Measurements from ENCODE around the gene UQCC5. TPM values are rescaled to one million over a fixed set of nuclear protein-coding genes. Genes with fewer than 3 reads are reported as not detected.

UQCC5 gene
- polyA plus RNA-seq, 1 donor (not counting 4 experiments of a cell fraction or from before 2014, with no cell fraction given) = 20.0 TPM

DNA sequence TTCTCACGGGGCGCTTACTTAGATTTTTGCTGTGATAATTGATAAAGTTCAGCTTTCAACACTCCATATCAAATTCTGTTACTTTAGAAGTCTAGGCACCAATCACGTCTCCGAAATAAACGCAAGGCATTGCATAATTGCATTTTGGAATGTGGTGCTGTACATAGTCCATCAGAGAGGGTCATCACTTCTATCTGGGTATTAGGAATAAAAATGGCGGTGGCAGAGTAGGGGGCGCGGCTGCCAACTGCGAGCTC lies 365 bp upstream of the UQCC5 start:
- Histone ChIP-seq H2AFZ (ENCODE audit: control insufficient read depth, low read length) (no peak overlapping the region), H3K9ac (ENCODE audit: control insufficient read depth, extremely low read depth, insufficient read depth, low read length) (no peak overlapping the region), H3K27me3 (ENCODE audit: control insufficient read depth, extremely low read depth, insufficient read depth, low read length) (no peaks in the 10 kb centered on the region), H4K20me1 (ENCODE audit: control insufficient read depth, extremely low read depth, insufficient read depth, low read length) (peaks cover 4% of the 10 kb centered on the region), H3K9me3 (ENCODE audit: control insufficient read depth, low read depth, low read length) (no peaks in the 10 kb centered on the region), H3K9me1 (ENCODE audit: control insufficient read depth, extremely low read depth, insufficient read depth, low read length) (peaks cover 11% of the 10 kb centered on the region), H3K27ac (ENCODE audit: control insufficient read depth, insufficient read depth, low read length) (no peak overlapping the region), H3K4me3 (ENCODE audit: control insufficient read depth in 2 of 3, extremely low read depth in 1 of 3, insufficient read depth in 2 of 3, low read depth in 1 of 3, low read length in 3 of 3) (peak overlapping the region in 1 of 3 experiments; percentile 58), H3K36me3 (ENCODE audit: control insufficient read depth in 2 of 2, extremely low read depth in 1 of 2, insufficient read depth in 2 of 2, low read length in 2 of 2) (peaks cover 4 to 11% of the 10 kb centered on the region in 2 experiments), H3K79me2 (ENCODE audit: control insufficient read depth, insufficient read depth, low read length) (peaks cover 42% of the 10 kb centered on the region), H3K4me1 (ENCODE audit: control insufficient read depth, extremely low read depth, insufficient read depth, low read length) (peaks cover 49% of the 10 kb centered on the region), H3K4me2 (ENCODE audit: control insufficient read depth, extremely low read depth, insufficient read depth, low read depth, low read length) (peak overlapping the region; percentile 77)
- FAIRE-seq (peak; percentile 57), DNase-seq (ENCODE audit: low read depth, low spot score) (no peak)
- dilution Hi-C loops (cut with MboI; ENCODE audit: extremely low pct_ligation_motif_present, low sequenced_read_pairs) = no loop called here
- TF ChIP-seq EZH2 (IDR thresholded peaks at IDR 0.05; ENCODE audit: low read length) = no peak
- TF ChIP-seq, protein P1, sequence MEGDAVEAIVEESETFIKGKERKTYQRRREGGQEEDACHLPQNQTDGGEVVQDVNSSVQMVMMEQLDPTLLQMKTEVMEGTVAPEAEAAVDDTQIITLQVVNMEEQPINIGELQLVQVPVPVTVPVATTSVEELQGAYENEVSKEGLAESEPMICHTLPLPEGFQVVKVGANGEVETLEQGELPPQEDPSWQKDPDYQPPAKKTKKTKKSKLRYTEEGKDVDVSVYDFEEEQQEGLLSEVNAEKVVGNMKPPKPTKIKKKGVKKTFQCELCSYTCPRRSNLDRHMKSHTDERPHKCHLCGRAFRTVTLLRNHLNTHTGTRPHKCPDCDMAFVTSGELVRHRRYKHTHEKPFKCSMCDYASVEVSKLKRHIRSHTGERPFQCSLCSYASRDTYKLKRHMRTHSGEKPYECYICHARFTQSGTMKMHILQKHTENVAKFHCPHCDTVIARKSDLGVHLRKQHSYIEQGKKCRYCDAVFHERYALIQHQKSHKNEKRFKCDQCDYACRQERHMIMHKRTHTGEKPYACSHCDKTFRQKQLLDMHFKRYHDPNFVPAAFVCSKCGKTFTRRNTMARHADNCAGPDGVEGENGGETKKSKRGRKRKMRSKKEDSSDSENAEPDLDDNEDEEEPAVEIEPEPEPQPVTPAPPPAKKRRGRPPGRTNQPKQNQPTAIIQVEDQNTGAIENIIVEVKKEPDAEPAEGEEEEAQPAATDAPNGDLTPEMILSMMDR (optimal IDR thresholded peaks at IDR 0.05 in 1 of 3, IDR thresholded peaks at IDR 0.05 in 1 of 3, conservative IDR thresholded peaks at IDR 0.05 in 1 of 3; ENCODE audit: extremely low read depth in 1 of 3, insufficient read depth in 2 of 3, low read length in 3 of 3) = no peak

DNA sequence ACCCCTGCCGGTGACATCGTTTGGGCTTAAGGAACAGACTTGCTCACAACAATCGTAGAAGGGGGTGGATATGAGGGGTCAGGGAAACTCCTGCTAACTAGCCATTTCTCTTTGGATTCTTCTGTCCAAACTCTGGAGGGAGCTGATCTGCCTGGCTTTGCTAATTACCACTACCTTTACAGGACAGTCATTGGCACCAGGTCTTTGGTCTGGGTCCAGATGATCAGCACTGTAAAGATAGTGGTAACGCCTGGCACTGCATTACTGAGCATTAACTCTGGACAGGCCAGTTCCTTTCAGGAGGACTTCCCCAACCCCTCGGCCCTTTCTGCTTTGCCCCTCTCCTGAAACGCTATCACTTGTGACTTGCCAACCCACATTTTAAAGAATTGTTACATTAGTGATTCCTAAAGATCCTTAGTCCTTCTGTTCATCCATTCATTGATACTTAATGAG lies 788 bp downstream of the UQCC5 start:
- H2AFZ ChIP-seq (ENCODE audit: control insufficient read depth, low read length) = no peak overlapping the region
- H3K9ac ChIP-seq (ENCODE audit: control insufficient read depth, extremely low read depth, insufficient read depth, low read length) = peak overlapping the region; percentile 95
- H3K36me3 ChIP-seq (ENCODE audit: control insufficient read depth in 2 of 2, extremely low read depth in 1 of 2, insufficient read depth in 2 of 2, low read length in 2 of 2) = peaks cover 7 to 15% of the 10 kb centered on the region in 2 experiments
- no peak for TF ChIP-seq EZH2 (IDR thresholded peaks at IDR 0.05; ENCODE audit: low read length)
- peak overlapping the region; percentile 97 for H3K4me2 ChIP-seq (ENCODE audit: control insufficient read depth, extremely low read depth, insufficient read depth, low read depth, low read length)
- FAIRE-seq (no peak), DNase-seq (ENCODE audit: low read depth, low spot score) (no peak)
- peaks cover 45% of the 10 kb centered on the region for H3K4me1 ChIP-seq (ENCODE audit: control insufficient read depth, extremely low read depth, insufficient read depth, low read length)
- peak overlapping the region; percentile 77 to 92 (median 81) for H3K4me3 ChIP-seq (ENCODE audit: control insufficient read depth in 2 of 3, extremely low read depth in 1 of 3, insufficient read depth in 2 of 3, low read depth in 1 of 3, low read length in 3 of 3)
- dilution Hi-C loops (cut with MboI; ENCODE audit: extremely low pct_ligation_motif_present, low sequenced_read_pairs) = no loop called here
- no peaks in the 10 kb centered on the region for H3K27me3 ChIP-seq (ENCODE audit: control insufficient read depth, extremely low read depth, insufficient read depth, low read length)
- peak overlapping the region; percentile 90 for H3K27ac ChIP-seq (ENCODE audit: control insufficient read depth, insufficient read depth, low read length)
- H4K20me1 ChIP-seq (ENCODE audit: control insufficient read depth, extremely low read depth, insufficient read depth, low read length) = peaks cover 4% of the 10 kb centered on the region
- H3K9me1 ChIP-seq (ENCODE audit: control insufficient read depth, extremely low read depth, insufficient read depth, low read length) = peaks cover 11% of the 10 kb centered on the region
- H3K79me2 ChIP-seq (ENCODE audit: control insufficient read depth, insufficient read depth, low read length) = peaks cover 39% of the 10 kb centered on the region
- no peaks in the 10 kb centered on the region for H3K9me3 ChIP-seq (ENCODE audit: control insufficient read depth, low read depth, low read length)
